KMS-11 (cell line): Measurements from ENCODE around the gene KIAA1328.

Experiments
- H2AFZ ChIP-seq: fragments of 200-600 bp; sonication (generic); 2 replicates; pipeline ENCODE4 v1.6.1; 2016; ENCODE audit warnings: antibody characterized with exemption, mixed run types, low read depth
- H3K27ac ChIP-seq: fragments of 200-600 bp; sonication (generic); 2 replicates; pipeline ENCODE4 v1.6.1; 2016; ENCODE audit warnings: mild to moderate bottlenecking, mixed run types
- H3K27me3 ChIP-seq: fragments of 200-600 bp; sonication (generic); 2 replicates; pipeline ENCODE4 v1.6.1; 2017; ENCODE audit warnings: mild to moderate bottlenecking, low read depth, mixed run types, moderate library complexity; ENCODE audit not compliant: insufficient read depth
- H3K36me3 ChIP-seq: fragments of 200-600 bp; sonication (generic); 2 replicates; pipeline ENCODE4 v1.6.1; 2017; ENCODE audit warnings: mild to moderate bottlenecking, mixed run types; ENCODE audit not compliant: insufficient read depth
- H3K4me1 ChIP-seq: fragments of 200-600 bp; sonication (generic); 2 replicates; pipeline ENCODE4 v1.6.1; 2016; ENCODE audit warnings: mild to moderate bottlenecking, low read depth, mixed run types; ENCODE audit not compliant: poor library complexity, severe bottlenecking
- H3K4me2 ChIP-seq: fragments of 200-600 bp; sonication (generic); 2 replicates; pipeline ENCODE4 v1.7.0; 2016; ENCODE audit warnings: mild to moderate bottlenecking, mixed run types
- H3K4me3 ChIP-seq: fragments of 200-600 bp; sonication (generic); IDR thresholded peaks from 2 replicates; pipeline ENCODE4 v1.6.1; 2017; ENCODE audit warnings: low read depth, low read length, mixed read lengths; ENCODE audit not compliant: insufficient read depth
- H3K79me2 ChIP-seq: fragments of 200-600 bp; sonication (generic); 2 replicates; pipeline ENCODE4 v1.6.1; 2016; ENCODE audit warnings: low read depth, mixed run types; ENCODE audit not compliant: insufficient read depth
- H3K9ac ChIP-seq: fragments of 200-600 bp; sonication (generic); 2 replicates; pipeline ENCODE4 v1.6.1; 2016; ENCODE audit warnings: mild to moderate bottlenecking, mixed run types
- H4K20me1 ChIP-seq: fragments of 200-600 bp; sonication (generic); 2 replicates; pipeline ENCODE4 v1.6.1; 2016; ENCODE audit warnings: mild to moderate bottlenecking, mixed run types; ENCODE audit not compliant: insufficient read depth
- CTCF ChIP-seq: fragments of 200-600 bp; sonication (generic); conservative IDR thresholded peaks from 2 replicates; pipeline ENCODE4 v1.6.1; 2017; ENCODE audit warnings: low read depth, mild to moderate bottlenecking, antibody characterized with exemption, low read length, moderate library complexity, mixed read lengths

KIAA1328 gene

DNA sequence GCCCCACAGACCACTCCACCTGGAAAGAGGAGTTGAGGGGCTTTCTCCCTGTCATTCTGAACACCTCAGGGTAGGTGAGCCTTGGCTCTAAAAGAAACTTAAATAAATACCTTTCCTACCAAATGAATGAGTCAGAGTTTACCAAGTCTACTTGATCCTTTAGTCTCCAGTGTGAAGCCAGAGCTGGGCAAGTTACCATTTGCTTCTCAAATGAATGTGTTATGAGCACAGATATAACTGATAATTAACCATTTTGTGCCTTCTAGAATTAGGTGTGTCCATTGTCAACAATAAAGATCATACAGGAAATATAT is 347.7 kb downstream of the KIAA1328 start:
- no peak overlapping the region for H2AFZ ChIP-seq
- H3K4me3 ChIP-seq, result no peak overlapping the region
- TF ChIP-seq CTCF, result no peak
- H3K27ac ChIP-seq, result no peak overlapping the region
- H3K9ac ChIP-seq, result no peak overlapping the region
- H3K27me3 ChIP-seq, result no peaks in the 10 kb centered on the region
- H3K4me1 ChIP-seq, result no peaks in the 10 kb centered on the region
- H3K4me2 ChIP-seq, result no peak overlapping the region
- H3K36me3 ChIP-seq, result no peaks in the 10 kb centered on the region
- no peaks in the 10 kb centered on the region for H4K20me1 ChIP-seq
- no peaks in the 10 kb centered on the region for H3K79me2 ChIP-seq

DNA sequence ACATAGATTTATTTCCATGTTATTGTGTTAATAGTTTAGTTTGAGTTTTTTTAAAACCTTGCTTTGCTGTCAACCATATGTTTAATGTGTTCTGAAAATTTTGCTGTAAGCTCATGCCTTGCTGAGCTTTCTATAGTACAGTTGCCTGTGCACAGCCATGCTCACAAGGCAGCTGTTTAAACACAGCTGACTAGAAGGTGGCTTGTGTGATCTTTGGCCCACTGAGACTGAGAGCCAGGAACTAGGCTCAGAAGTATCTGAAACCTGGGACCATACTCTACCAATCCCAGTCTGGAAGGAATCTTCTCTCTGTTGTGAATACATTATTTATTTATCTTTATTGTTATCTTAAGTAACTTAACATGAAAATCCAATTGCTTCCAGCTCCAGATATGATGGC is 350.5 kb downstream of the KIAA1328 start:
- no peaks in the 10 kb centered on the region for H3K79me2 ChIP-seq
- no peaks in the 10 kb centered on the region for H3K4me1 ChIP-seq
- H2AFZ ChIP-seq, result no peak overlapping the region
- no peak overlapping the region for H3K4me2 ChIP-seq
- no peaks in the 10 kb centered on the region for H4K20me1 ChIP-seq
- no peaks in the 10 kb centered on the region for H3K36me3 ChIP-seq
- no peak for TF ChIP-seq CTCF
- H3K27ac ChIP-seq, result no peak overlapping the region
- H3K9ac ChIP-seq, result no peak overlapping the region
- no peak overlapping the region for H3K4me3 ChIP-seq
- H3K27me3 ChIP-seq, result no peaks in the 10 kb centered on the region

GRCh38 chr18:37180086-37180485 is 351.2 kb downstream of the KIAA1328 start:
- no peaks in the 10 kb centered on the region for H4K20me1 ChIP-seq

DNA sequence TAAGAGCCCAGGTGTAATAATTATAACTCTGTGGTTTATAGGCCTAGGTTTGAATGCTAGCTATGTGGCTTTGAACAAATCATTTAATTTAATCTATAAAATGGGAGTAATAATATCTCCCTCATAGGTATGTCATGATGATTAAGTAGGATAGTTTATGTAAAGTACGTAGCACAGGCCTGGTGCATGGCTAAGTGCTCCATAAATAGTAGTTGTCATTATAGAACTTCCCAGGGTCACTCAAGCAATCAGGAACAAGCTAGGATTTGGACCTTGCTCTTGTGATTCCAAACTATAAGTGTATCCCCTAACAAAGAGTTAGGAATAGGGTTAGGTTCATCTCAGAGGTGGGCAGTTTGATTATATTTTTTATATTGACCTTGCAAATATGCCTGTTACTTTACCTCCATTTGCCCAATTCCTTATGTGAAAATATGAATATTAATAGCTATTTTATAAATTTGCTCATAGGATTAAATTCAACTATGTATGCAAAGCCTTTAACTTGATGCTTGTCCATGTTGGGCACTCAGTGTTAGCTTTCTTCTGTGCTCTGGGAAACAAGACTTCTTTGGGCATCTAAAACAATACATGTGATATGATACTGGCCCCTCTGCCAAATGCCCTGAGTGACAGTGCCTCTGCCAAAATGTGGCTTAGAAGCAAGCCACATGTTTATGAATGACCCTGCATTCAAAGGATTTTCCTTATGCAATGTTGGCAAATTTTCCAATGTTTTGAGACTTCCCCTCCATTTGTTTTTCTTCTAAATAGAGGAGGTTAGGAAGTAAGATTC is 353.6 kb downstream of the KIAA1328 start:
- no peak overlapping the region for H3K27ac ChIP-seq
- H3K27me3 ChIP-seq, result no peaks in the 10 kb centered on the region
- H3K9ac ChIP-seq, result no peak overlapping the region
- no peaks in the 10 kb centered on the region for H3K79me2 ChIP-seq
- no peak overlapping the region for H2AFZ ChIP-seq
- H3K4me3 ChIP-seq, result no peak overlapping the region
- no peak for TF ChIP-seq CTCF
- no peaks in the 10 kb centered on the region for H4K20me1 ChIP-seq
- H3K4me2 ChIP-seq, result no peak overlapping the region
- H3K36me3 ChIP-seq, result no peaks in the 10 kb centered on the region
- no peaks in the 10 kb centered on the region for H3K4me1 ChIP-seq

More at GRCh38 chr18:37180086-37180485, 351.2 kb downstream of the KIAA1328 start:
- H2AFZ ChIP-seq, result no peak overlapping the region
- no peak overlapping the region for H3K4me3 ChIP-seq
- no peaks in the 10 kb centered on the region for H3K36me3 ChIP-seq
- H3K4me1 ChIP-seq, result no peaks in the 10 kb centered on the region
- H3K27ac ChIP-seq, result no peak overlapping the region
- no peak overlapping the region for H3K4me2 ChIP-seq
- no peaks in the 10 kb centered on the region for H3K27me3 ChIP-seq
- H3K79me2 ChIP-seq, result no peaks in the 10 kb centered on the region
- TF ChIP-seq CTCF, result no peak
- no peak overlapping the region for H3K9ac ChIP-seq
